Measurements from ENCODE around the gene OTUD7B.

DNA sequence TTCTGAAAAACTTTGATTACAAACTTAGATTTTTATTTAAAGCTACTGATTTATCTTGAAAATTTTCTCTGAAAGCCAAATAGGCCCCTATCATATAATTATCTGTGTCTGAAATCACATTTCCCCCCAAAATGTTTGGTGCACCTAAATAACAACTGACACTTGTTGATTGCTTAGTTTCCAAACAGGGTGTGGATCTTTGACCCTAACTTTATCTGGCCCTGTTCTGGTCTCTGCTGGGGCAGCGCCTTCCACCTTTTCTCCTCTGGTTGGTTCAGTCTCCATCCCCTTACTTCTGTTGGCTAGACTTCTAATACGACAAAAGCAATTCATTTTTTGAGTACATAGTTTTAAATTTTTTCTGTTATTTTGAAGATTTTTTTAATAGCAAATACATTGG, 10.2 kb upstream of the OTUD7B start:
- TF ChIP-seq CEBPB (IDR thresholded peaks at IDR 0.05) (no peak), EP300 (IDR thresholded peaks at IDR 0.05; ENCODE audit: borderline replicate concordance) (no peak), FOXM1 (IDR thresholded peaks at IDR 0.05; ENCODE audit: borderline replicate concordance, low read depth) (no peak), NFIC (IDR thresholded peaks at IDR 0.05) (no peak), ZBTB7A (IDR thresholded peaks at IDR 0.05; ENCODE audit: low read depth) (no peak)

All from Ishikawa (cell line).